GM23338 (cell line): Measurements from ENCODE around the gene HIVEP1. TPM values are rescaled to one million over a fixed set of nuclear protein-coding genes. Genes with fewer than 3 reads are reported as not detected.

Experiments used
- ATAC-seq: fragments of 200-7000 bp; cut with Tn5 transposase; 3 replicates; pipeline ENCODE4 v1.9.1; 2020
- DNase-seq: peaks from one replicate; pipeline ENCODE4 v3.0.0-alpha.2; 2015; ENCODE audit warnings: low spot score
- H2AFZ ChIP-seq: fragments of 200-600 bp; sonication (generic); 2 replicates; pipeline ENCODE4 v1.8.0; 2016; ENCODE audit warnings: antibody characterized with exemption, mild to moderate bottlenecking, moderate library complexity
- H3F3A ChIP-seq: fragments of 200-600 bp; sonication (generic); replicated peaks from 2 replicates; pipeline ENCODE4 v1.8.0; 2017; ENCODE audit warnings: antibody characterized with exemption, mixed run types, low read depth
- H3K27ac ChIP-seq: fragments of 200-600 bp; sonication (generic); 2 replicates; pipeline ENCODE4 v1.6.1; 2016; ENCODE audit warnings: low read depth
- H3K27me3 ChIP-seq: fragments of 200-600 bp; sonication (generic); 2 replicates; pipeline ENCODE4 v1.8.0; 2016; ENCODE audit warnings: mild to moderate bottlenecking, mixed run types, moderate library complexity; ENCODE audit not compliant: insufficient read depth
- H3K36me3 ChIP-seq: fragments of 200-600 bp; sonication (generic); 2 replicates; pipeline ENCODE4 v1.8.0; 2016; ENCODE audit warnings: mild to moderate bottlenecking; ENCODE audit not compliant: insufficient read depth
- H3K4me1 ChIP-seq: fragments of 200-600 bp; sonication (generic); 2 replicates; pipeline ENCODE4 v1.8.0; 2016; ENCODE audit warnings: mild to moderate bottlenecking, moderate library complexity; ENCODE audit not compliant: insufficient read depth
- H3K4me2 ChIP-seq: fragments of 200-600 bp; sonication (generic); 2 replicates; pipeline ENCODE4 v1.7.1; 2017; ENCODE audit warnings: mixed run types
- H3K4me3 ChIP-seq: fragments of 200-600 bp; sonication (generic); 2 replicates; pipeline ENCODE4 v1.6.1; 2016; ENCODE audit warnings: mixed run types
- H3K79me2 ChIP-seq: fragments of 200-600 bp; sonication (generic); replicated peaks from 2 replicates; pipeline ENCODE4 v1.8.0; 2017; ENCODE audit warnings: mild to moderate bottlenecking; ENCODE audit not compliant: insufficient read depth
- H3K9me2 ChIP-seq: fragments of 200-600 bp; sonication (generic); 2 replicates; pipeline ENCODE4 v1.8.0; 2017; ENCODE audit not compliant: insufficient read depth
- H4K20me1 ChIP-seq: fragments of 200-600 bp; sonication (generic); replicated peaks from 2 replicates; pipeline ENCODE4 v1.8.0; 2017; ENCODE audit warnings: mild to moderate bottlenecking; ENCODE audit not compliant: insufficient read depth
- H3K27ac Mint-ChIP-seq: 2 replicates; pipeline ENCODE4 v1.8.0; 2020; ENCODE audit warnings: inconsistent platforms, mild to moderate bottlenecking, moderate library complexity, mixed read lengths
- H3K27me3 Mint-ChIP-seq: 3 replicates; pipeline ENCODE4 v1.8.0; 2022; ENCODE audit warnings: low read depth, mild to moderate bottlenecking, moderate library complexity, mixed read lengths, inconsistent platforms; ENCODE audit not compliant: insufficient read depth, poor library complexity
- H3K36me3 Mint-ChIP-seq: 3 replicates; pipeline ENCODE4 v1.8.0; 2021; ENCODE audit warnings: low read depth, mild to moderate bottlenecking, inconsistent platforms, moderate library complexity, mixed read lengths
- H3K4me1 Mint-ChIP-seq: 3 replicates; pipeline ENCODE4 v1.8.0; 2020; ENCODE audit warnings: mild to moderate bottlenecking, inconsistent platforms, mixed read lengths
- H3K4me3 Mint-ChIP-seq: 3 replicates; pipeline ENCODE4 v1.8.0; 2021; ENCODE audit warnings: moderate library complexity, mild to moderate bottlenecking, inconsistent platforms, mixed read lengths
- H3K9me3 Mint-ChIP-seq: 3 replicates; pipeline ENCODE4 v1.8.0; 2020; ENCODE audit warnings: moderate library complexity, mild to moderate bottlenecking, inconsistent platforms, mixed read lengths
- EZH2 ChIP-seq: fragments of 200-600 bp; sonication (generic); IDR thresholded peaks from one replicate; pipeline ENCODE4 v1.8.0; 2017; ENCODE audit warnings: antibody characterized with exemption, mild to moderate bottlenecking, low read depth; ENCODE audit not compliant: unreplicated experiment
- EZH2phosphoT487 ChIP-seq: fragments of 200-600 bp; sonication (generic); IDR thresholded peaks from one replicate; pipeline ENCODE4 v1.8.1; 2018; ENCODE audit warnings: antibody characterized with exemption; ENCODE audit not compliant: unreplicated experiment
- JUNB ChIP-seq: IDR thresholded peaks from one replicate; pipeline ENCODE4 v1.6.1; 2016; ENCODE audit warnings: antibody characterized with exemption; ENCODE audit not compliant: unreplicated experiment
- POLR2AphosphoS5 ChIP-seq: IDR thresholded peaks from 2 replicates; pipeline ENCODE4 v1.6.1; 2016; ENCODE audit warnings: antibody characterized with exemption, low read depth
- STAT1 ChIP-seq: IDR thresholded peaks from one replicate; pipeline ENCODE4 v1.6.1; 2016; ENCODE audit warnings: antibody characterized with exemption; ENCODE audit not compliant: unreplicated experiment
- ZNF331 ChIP-seq: fragments of 250-450 bp; sonication (Bioruptor Pico); IDR thresholded peaks from 2 replicates; pipeline ENCODE4 v1.5.0; 2020; ENCODE audit warnings: low read depth, mild to moderate bottlenecking, moderate library complexity
- polyA plus RNA-seq: library from polyadenylated mRNA; unstranded; fragments of >200 nt; fragmentation: Nextera tagmentation; extraction: Ambion mirVana; gene quantifications from 2 replicates; pipeline ENCODE4 v1.2.1, GENCODE V29; 2016
- total RNA-seq: library from RNA; depleted of rRNA; stranded (reverse); fragments of >200 nt; shearing (Covaris generic); gene quantifications from 2 replicates; pipeline ENCODE4 v1.2.3, GENCODE V29; 2014
- TF ChIP-seq, protein P1 (sequence below), 2 experiments: fragments of 200-600 bp in 1 of 2; sonication (generic) in 1 of 2; conservative IDR thresholded peaks; 2 replicates each; pipeline versions ENCODE4 v1.5.1 to v1.6.1; 2016 to 2017; ENCODE audit warnings: antibody characterized with exemption in 2 of 2, low read depth in 2 of 2, mild to moderate bottlenecking in 2 of 2, moderate library complexity in 1 of 2
- TF ChIP-seq, protein P2 (sequence below): IDR thresholded peaks from 2 replicates; pipeline ENCODE4 v1.6.1; 2016; ENCODE audit warnings: antibody characterized with exemption
- TF ChIP-seq, protein P3 (sequence below): IDR thresholded peaks from one replicate; pipeline ENCODE4 v1.6.1; 2018; ENCODE audit warnings: antibody characterized with exemption; ENCODE audit not compliant: unreplicated experiment

Gene HIVEP1
- total and polyA plus RNA-seq, 2 experiments from 2014 or later: 10.1 to 21.7 TPM

DNA sequence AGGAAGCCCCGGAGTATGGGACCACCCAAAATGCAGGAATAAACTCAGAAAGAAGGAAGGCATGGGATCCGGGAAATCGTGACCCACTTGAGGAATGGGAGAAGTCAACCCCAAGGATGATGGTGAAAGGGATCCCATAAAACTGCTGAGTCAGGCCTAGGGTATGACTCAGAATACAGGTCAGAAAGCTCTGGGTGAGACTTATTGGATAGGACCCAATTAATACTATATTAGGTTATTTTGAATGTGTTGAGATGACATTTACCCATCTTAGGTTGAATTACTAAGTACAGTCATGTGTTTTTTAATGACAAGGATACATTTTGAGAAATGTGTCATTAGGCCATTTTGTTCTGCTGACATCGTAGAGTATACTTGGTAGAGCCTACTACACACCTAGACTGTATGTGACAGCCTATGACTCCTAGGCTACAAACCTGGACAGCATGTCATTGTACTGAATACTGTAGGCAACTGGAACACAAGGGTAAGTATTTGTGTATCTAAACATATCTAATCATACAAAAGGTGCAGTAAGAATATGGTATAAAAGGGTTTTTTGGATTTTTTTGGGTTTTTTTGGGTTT is 17.1 kb upstream of the HIVEP1 start (continued):
- TF ChIP-seq, protein P1, sequence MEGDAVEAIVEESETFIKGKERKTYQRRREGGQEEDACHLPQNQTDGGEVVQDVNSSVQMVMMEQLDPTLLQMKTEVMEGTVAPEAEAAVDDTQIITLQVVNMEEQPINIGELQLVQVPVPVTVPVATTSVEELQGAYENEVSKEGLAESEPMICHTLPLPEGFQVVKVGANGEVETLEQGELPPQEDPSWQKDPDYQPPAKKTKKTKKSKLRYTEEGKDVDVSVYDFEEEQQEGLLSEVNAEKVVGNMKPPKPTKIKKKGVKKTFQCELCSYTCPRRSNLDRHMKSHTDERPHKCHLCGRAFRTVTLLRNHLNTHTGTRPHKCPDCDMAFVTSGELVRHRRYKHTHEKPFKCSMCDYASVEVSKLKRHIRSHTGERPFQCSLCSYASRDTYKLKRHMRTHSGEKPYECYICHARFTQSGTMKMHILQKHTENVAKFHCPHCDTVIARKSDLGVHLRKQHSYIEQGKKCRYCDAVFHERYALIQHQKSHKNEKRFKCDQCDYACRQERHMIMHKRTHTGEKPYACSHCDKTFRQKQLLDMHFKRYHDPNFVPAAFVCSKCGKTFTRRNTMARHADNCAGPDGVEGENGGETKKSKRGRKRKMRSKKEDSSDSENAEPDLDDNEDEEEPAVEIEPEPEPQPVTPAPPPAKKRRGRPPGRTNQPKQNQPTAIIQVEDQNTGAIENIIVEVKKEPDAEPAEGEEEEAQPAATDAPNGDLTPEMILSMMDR (conservative IDR thresholded peaks at IDR 0.05; ENCODE audit: low read depth in 2 of 2): no peak
- TF ChIP-seq EZH2phosphoT487 (no peak), POLR2AphosphoS5 (no peak), STAT1 (no peak), EZH2 (no peak), ZNF331 (CRISPR knock-in tag) (no peak), JUNB (no peak)
- TF ChIP-seq, protein P2, sequence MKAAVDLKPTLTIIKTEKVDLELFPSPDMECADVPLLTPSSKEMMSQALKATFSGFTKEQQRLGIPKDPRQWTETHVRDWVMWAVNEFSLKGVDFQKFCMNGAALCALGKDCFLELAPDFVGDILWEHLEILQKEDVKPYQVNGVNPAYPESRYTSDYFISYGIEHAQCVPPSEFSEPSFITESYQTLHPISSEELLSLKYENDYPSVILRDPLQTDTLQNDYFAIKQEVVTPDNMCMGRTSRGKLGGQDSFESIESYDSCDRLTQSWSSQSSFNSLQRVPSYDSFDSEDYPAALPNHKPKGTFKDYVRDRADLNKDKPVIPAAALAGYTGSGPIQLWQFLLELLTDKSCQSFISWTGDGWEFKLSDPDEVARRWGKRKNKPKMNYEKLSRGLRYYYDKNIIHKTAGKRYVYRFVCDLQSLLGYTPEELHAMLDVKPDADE: no peak

DNA sequence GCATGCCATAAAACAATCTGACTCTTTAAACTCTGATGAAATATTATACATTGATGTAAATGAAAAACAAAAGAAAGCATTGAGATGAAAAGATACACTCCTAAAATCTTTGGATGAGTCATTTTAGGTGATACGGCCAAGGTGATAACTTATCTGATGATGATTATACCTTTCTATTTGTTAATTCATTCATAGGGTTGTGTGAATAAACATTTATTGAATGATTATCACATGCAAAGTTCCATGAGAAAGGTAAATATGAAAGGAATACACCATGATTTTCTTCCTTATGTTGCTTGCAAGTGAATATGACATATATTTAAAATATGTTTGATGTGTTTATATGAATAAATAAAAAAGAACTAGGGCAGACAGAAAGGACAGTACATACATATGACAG is 15.4 kb upstream of the HIVEP1 start:
- no peak overlapping the region for H3K4me3 ChIP-seq
- H2AFZ ChIP-seq: no peak overlapping the region
- H4K20me1 ChIP-seq: no peaks in the 10 kb centered on the region
- Mint-ChIP-seq H3K27me3 (peaks cover 5% of the 10 kb centered on the region), H3K4me3 (no peak overlapping the region), H3K36me3 (no peaks in the 10 kb centered on the region), H3K9me3 (no peaks in the 10 kb centered on the region), H3K4me1 (peaks cover 28% of the 10 kb centered on the region), H3K27ac (no peak overlapping the region)
- no peaks in the 10 kb centered on the region for H3K79me2 ChIP-seq
- H3K36me3 ChIP-seq: no peaks in the 10 kb centered on the region
- H3K4me1 ChIP-seq: peaks cover 13% of the 10 kb centered on the region
- H3K27ac ChIP-seq: no peak overlapping the region
- no peaks in the 10 kb centered on the region for H3F3A ChIP-seq
- no peaks in the 10 kb centered on the region for H3K27me3 ChIP-seq
- DNase-seq (no peak), ATAC-seq (no peak)
- no peak overlapping the region for H3K4me2 ChIP-seq
- no peaks in the 10 kb centered on the region for H3K9me2 ChIP-seq
- TF ChIP-seq EZH2 (no peak), JUNB (no peak), STAT1 (no peak)
- TF ChIP-seq, protein P3, sequence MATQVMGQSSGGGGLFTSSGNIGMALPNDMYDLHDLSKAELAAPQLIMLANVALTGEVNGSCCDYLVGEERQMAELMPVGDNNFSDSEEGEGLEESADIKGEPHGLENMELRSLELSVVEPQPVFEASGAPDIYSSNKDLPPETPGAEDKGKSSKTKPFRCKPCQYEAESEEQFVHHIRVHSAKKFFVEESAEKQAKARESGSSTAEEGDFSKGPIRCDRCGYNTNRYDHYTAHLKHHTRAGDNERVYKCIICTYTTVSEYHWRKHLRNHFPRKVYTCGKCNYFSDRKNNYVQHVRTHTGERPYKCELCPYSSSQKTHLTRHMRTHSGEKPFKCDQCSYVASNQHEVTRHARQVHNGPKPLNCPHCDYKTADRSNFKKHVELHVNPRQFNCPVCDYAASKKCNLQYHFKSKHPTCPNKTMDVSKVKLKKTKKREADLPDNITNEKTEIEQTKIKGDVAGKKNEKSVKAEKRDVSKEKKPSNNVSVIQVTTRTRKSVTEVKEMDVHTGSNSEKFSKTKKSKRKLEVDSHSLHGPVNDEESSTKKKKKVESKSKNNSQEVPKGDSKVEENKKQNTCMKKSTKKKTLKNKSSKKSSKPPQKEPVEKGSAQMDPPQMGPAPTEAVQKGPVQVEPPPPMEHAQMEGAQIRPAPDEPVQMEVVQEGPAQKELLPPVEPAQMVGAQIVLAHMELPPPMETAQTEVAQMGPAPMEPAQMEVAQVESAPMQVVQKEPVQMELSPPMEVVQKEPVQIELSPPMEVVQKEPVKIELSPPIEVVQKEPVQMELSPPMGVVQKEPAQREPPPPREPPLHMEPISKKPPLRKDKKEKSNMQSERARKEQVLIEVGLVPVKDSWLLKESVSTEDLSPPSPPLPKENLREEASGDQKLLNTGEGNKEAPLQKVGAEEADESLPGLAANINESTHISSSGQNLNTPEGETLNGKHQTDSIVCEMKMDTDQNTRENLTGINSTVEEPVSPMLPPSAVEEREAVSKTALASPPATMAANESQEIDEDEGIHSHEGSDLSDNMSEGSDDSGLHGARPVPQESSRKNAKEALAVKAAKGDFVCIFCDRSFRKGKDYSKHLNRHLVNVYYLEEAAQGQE: no peak
- TF ChIP-seq, protein P1 (conservative IDR thresholded peaks at IDR 0.05; ENCODE audit: low read depth in 2 of 2): no peak
